ENCODE results near the gene ADA.

Gene ADA

GRCh38 chr20:44582311-44583025, 69.0 kb downstream of the ADA start, which contains the start of gene PKIG:
Gene PKIG (plus strand): TSS chr20:44582579. CDS start chr20:44614557, 31,978 bp downstream.
- peak within 1 kb of the TSS; percentile 95 to 98 (median 95) for H3K27ac Mint-ChIP-seq
- no peaks in the 10 kb centered on the region for H3K36me3 Mint-ChIP-seq (ENCODE audit: low read depth)
- H3K27me3 Mint-ChIP-seq (ENCODE audit: low read depth) = no peaks in the 10 kb centered on the region
- peaks cover 72% of the 10 kb centered on the region for H3K4me1 Mint-ChIP-seq
- peak within 1 kb of the TSS; percentile 66 to 83 (median 83) for H3K4me3 Mint-ChIP-seq
- no peaks in the 10 kb centered on the region for H3K9me3 Mint-ChIP-seq
- TF ChIP-seq CTCF (IDR thresholded peaks at IDR 0.05; ENCODE audit: unreplicated experiment in 3 of 3) = no peak

GRCh38 chr20:44581515-44581914, 70.0 kb downstream of the ADA start:
- Mint-ChIP-seq H3K27ac (peak overlapping the region; percentile 95 to 98 (median 95)), H3K36me3 (ENCODE audit: low read depth) (no peaks in the 10 kb centered on the region), H3K27me3 (ENCODE audit: low read depth) (no peaks in the 10 kb centered on the region), H3K9me3 (no peaks in the 10 kb centered on the region), H3K4me3 (peak overlapping the region; percentile 66 to 83 (median 83)), H3K4me1 (peaks cover 67% of the 10 kb centered on the region)
- no peak for TF ChIP-seq CTCF (IDR thresholded peaks at IDR 0.05; ENCODE audit: unreplicated experiment in 3 of 3)

DNA sequence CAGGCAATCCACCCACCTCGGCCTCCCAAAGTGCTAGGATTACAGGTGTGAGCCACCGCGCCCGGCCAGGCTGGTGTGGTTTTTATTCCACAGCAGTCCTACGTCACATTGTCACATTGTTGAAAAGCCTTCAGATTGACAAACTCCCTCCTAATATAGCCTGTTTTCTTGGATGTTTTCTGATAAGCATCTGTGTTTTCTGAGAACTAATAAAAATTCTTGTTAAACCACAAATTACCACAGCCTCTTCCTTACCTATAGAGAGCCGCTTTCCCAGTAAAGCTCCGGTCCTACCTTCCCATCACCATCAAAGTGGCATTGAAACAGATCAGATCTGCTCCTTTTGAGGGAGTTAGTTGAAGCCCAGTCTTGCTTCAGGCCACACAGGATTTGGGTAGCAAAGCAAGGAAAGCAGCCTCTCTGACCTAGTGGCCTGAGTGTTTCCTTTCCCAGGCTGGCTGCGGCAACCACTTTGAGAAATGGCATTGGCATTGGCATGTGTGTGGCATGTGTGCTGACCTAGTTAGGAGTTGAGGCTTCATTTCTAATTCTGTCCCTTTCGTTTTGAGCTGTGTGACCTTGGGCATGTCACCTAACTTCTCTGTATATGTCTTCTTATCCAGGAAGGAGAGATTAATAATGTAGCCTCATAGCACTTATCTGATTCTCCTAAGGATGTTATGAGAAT, 70.8 kb downstream of the ADA start:
- no peaks in the 10 kb centered on the region for H3K36me3 Mint-ChIP-seq (ENCODE audit: low read depth)
- peaks cover 70% of the 10 kb centered on the region for H3K4me1 Mint-ChIP-seq
- no peaks in the 10 kb centered on the region for H3K27me3 Mint-ChIP-seq (ENCODE audit: low read depth)
- peak overlapping the region; percentile 95 to 98 (median 95) for H3K27ac Mint-ChIP-seq
- no peaks in the 10 kb centered on the region for H3K9me3 Mint-ChIP-seq
- H3K4me3 Mint-ChIP-seq = no peak overlapping the region
- no peak for TF ChIP-seq CTCF (IDR thresholded peaks at IDR 0.05; ENCODE audit: unreplicated experiment in 3 of 3)

DNA sequence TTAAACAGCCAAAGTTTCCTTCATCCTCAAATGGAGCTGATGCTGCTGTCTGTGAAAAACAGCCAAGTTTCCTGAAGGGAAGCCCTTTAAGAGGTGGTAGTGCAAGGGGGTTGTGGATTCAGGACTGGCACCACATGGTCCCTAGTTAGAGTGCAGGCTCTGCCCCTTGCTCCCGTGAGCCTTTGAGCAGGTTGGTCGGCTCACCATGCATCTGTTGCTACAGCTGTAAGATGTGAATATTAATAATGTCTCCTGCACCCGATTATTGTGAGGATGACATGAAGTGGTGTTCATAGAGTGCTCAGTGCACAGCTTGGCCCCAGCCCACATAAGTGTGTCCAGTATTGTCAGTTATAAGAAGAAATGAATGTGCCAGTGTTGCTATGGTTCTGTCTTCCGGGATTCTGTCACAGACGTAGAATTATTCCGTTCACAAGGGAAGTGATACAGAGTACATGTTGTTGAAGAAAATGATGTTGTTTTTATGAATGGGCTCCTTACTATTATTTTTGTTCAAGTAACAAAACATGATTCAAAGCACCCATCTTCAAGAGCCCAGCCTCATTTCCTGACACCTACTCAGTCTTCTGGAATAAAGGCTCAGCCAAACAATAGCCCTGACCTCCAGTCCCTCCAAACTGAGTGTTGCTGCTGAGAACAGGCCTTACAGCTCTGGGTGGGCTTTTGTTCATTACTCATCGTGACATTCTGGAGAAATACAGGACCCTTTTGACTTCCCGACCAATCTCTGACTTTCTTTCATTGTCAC, 72.0 kb downstream of the ADA start:
- H3K36me3 Mint-ChIP-seq (ENCODE audit: low read depth) = no peaks in the 10 kb centered on the region
- H3K9me3 Mint-ChIP-seq = no peaks in the 10 kb centered on the region
- no peak overlapping the region for H3K4me3 Mint-ChIP-seq
- peak overlapping the region in 2 of 3 experiments; percentile 45 to 50 for H3K27ac Mint-ChIP-seq
- H3K27me3 Mint-ChIP-seq (ENCODE audit: low read depth) = no peaks in the 10 kb centered on the region
- no peak for TF ChIP-seq CTCF (IDR thresholded peaks at IDR 0.05; ENCODE audit: unreplicated experiment in 3 of 3)
- H3K4me1 Mint-ChIP-seq = peaks cover 65% of the 10 kb centered on the region

- peaks cover 61% of the 10 kb centered on the region for H3K4me1 Mint-ChIP-seq
- no peaks in the 10 kb centered on the region for H3K27me3 Mint-ChIP-seq (ENCODE audit: low read depth)
- H3K27ac Mint-ChIP-seq = peak overlapping the region; percentile 10 to 75 (median 56)
- H3K4me3 Mint-ChIP-seq = no peak overlapping the region
- TF ChIP-seq CTCF (IDR thresholded peaks at IDR 0.05; ENCODE audit: unreplicated experiment in 3 of 3) = peak in 1 of 3 experiments; percentile 21
- no peaks in the 10 kb centered on the region for H3K36me3 Mint-ChIP-seq (ENCODE audit: low read depth)
- no peaks in the 10 kb centered on the region for H3K9me3 Mint-ChIP-seq
These were observed 75.2 kb downstream of the ADA start for GRCh38 chr20:44576297-44576696.
